HG02973 (cell line): Measurements from ENCODE around the gene ZBTB24.

Experiments used
- ATAC-seq: cut with Tn5 transposase; IDR thresholded peaks from one replicate; pipeline ENCODE4 v1.9.1; 2021; ENCODE audit warnings: moderate library complexity; ENCODE audit not compliant: unreplicated experiment

ZBTB24 gene

DNA sequence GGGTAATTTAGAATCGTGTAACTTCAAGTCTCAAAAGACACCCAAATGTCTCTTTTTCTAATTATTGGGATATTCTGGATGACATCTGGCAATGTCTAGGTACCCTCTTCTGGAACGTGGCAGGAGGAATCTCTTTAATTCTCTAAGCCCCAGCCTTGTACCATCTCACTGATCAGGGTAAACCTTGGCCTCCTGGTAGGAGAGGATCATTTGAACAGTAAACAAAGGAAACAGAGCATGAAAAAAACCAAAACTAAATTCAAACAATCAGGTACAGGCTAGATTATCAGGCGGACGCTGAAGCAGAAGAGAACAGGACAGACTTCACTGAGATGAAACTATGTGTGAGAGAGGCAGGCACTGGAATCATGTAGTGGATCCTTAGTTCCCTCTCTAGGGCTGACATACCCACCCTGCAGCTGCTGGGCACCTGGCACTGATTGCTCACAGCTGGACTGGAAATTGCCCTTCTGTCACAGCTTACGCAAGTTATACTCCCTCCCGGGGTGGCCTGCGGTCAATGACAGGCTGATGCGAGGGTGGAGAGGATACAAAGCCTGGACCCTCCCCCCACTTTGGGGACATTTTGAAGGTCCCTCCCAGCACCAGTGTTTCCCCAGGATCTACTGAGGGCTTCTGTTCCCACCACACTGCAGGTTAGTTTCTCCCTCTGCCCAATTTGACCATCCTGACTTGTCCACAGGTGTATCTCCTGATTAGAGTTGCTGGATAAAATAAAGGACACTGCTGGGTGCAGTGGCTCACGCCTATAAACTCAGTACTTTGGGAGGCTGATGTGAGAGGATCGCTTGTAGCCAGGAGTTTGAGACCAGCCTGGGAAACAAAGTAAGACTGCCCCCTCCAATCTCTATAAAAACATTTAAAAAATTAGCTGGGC is 20.6 kb upstream of the ZBTB24 start:
- no peak for ATAC-seq

DNA sequence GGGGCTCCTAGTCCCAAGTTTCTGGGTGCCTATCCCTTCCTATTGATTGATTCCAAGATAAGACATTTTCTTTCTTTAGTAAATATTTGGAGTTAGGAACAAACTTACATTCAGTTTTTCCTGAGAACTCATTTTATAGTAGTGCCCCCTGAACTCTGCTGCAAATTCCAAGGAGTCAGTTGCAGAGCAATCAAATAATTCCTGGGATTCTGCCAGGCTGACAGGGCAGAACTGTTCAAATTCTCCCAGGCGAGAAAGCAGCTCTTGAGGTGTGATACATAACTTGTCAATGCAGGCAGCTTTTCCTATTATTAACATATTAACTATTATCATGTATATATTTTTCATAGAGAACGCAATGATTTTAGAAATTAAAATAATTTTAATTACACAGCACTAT is 15.9 kb upstream of the ZBTB24 start:
- no peak for ATAC-seq

DNA sequence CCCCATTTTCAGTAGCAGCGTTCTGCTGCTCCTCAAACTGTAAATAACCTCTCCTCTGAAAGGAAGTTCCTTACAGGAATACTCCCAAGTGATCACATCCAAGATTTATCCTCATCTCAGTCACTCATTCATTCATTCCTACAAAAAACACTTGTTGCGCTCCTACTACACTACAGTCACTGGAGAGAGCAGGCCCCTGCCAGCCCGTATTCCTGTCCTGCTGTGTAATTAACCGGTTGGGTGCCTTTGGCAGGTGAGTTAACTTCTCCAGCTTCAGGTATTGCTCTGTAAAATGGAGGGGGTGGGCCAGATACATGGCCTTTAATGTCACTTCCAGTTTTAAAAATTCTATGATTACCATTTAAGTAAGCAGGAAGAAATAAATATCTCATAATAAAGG is 15.0 kb upstream of the ZBTB24 start:
- ATAC-seq: no peak

DNA sequence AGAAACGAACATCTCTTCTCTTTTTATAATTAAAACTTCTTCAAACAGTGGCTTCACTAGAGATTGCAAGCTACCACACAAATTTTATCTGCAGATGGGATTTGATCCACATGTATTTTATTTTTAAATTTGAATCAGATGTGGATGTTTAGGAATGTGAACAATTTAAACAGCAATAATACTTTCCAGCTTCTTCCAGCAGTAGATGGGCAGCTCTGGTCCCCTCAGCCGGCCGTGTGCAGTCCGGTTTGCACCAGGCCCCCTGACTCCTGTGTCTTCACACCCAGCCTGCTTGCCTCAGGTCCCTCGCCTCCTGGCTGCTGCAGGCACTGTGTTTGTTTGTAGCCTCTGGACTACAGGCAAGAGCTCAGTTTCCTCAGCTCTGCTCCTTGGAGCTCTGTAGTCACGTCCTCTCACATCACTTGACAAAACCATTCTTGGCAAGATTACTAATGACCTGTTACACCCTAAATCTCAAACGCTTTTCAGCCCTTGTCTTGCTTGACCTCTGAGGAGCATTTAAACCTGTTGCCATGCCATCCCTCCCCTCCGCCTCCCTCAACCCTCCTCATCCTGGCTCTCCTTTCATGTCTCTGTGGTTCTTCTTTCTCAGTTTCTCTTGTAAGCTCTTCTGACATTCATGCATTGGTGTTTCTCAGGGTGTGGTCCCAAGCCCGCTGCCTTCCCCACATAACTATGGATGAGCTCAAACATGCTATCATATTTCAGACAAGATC is 13.2 kb upstream of the ZBTB24 start:
- no peak for ATAC-seq

DNA sequence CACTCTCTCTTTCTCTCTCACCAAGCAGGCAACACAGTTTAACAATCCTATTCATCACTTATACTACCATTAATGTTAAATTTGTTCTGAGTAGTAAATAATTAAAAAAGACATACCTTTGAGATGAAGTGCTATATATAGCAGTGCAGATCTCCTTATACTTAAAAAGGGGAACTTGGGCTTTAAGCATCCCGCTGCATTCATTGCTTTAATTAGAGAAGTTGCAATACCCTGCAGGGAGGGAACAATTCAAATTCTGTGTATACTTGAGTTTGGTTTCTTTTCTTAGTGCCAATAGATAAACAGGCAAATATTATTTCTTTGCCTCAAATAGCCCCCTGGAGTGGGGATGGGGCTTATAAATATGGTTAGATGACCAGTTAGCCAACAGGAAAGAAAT is 10.8 kb upstream of the ZBTB24 start:
- no peak for ATAC-seq

DNA sequence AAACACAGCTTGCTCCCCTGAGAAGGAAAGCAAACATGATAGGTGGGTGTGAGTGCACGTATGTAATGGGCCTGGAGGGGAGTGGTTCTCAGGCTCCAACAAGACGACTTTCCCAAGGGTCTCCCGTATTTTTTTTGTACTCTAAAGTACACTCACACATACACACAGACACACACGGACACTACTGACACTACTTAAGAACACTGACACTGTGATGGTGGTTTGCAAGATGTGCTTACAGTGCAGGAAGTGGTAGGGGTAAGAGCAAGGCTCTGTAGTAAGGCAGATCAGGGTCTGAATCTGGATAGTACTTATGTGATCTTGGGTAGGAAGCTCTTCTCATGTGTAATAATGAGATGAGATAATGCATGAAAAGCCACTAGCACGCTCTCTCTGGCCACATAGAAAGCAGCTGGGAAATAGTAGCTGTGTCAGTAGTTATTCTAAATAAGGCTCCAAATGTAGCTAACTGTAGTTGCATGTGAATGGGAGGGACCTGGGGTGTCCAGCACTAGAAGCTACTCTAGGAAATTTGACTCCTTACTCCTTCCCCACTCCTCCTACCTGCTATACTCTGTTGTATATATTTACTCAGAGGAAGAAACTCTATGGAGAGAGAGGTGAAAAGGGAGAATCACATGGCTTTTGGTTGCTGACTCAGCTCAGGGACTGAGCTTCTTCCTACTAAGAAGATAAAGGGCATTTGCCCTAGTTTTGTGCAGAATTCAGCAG is 8.4 kb upstream of the ZBTB24 start:
- no peak for ATAC-seq

DNA sequence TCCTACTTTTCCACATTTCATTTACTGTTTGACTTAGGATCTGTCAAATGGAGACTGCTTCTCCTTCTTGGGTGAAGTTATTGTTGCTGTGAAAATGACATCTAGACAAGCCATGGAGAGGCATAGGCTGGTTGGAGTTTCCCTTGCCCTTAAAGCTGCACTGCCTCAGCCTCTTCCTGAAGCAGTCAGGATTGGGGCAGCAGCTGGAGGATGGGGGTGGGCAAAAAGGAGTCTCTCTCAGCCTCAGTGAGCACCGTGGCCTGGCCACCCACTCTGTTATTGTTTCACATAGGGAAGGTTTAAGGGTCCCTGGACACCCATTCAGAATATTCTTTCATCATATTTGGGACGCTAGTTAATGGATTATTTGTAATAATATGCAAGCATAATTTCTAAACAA is 7.7 kb upstream of the ZBTB24 start:
- no peak for ATAC-seq

DNA sequence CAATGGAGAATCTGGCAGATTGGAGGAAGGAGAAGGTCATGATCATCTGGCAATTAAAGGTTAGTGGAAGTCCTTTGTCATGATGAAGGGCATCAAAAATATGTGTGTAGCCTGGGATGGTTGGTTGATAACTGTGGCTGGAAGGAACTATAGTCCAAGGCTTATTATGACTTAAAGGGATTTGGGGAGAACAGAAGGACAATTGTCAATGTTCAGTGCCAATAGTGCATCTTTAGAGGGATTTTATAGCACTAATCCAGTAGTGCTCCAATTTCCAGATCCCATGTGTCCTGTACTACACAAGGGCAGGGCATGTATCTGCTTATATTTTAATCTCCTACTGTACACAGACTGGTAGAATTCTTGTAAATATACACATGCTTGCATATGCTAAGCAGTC is 5.0 kb upstream of the ZBTB24 start:
- ATAC-seq: no peak

DNA sequence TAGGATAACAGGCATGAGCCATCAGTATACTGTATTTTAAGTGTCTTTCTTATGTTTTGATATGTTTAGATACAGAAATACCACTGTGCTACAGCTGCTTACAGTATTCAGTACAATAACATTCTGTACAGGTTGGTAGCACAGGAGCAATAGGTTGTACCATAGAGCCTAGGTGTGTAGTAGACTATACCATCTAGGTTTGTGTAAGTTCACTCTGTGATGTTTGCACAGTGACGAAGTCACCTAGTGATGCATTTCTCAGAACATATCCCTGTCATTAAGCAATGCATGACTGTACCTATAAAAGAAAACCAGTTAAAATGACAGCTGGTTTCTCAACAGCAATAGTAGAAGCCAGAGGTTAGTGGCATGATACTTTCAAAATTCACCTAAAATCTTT is 3.0 kb upstream of the ZBTB24 start:
- no peak for ATAC-seq

DNA sequence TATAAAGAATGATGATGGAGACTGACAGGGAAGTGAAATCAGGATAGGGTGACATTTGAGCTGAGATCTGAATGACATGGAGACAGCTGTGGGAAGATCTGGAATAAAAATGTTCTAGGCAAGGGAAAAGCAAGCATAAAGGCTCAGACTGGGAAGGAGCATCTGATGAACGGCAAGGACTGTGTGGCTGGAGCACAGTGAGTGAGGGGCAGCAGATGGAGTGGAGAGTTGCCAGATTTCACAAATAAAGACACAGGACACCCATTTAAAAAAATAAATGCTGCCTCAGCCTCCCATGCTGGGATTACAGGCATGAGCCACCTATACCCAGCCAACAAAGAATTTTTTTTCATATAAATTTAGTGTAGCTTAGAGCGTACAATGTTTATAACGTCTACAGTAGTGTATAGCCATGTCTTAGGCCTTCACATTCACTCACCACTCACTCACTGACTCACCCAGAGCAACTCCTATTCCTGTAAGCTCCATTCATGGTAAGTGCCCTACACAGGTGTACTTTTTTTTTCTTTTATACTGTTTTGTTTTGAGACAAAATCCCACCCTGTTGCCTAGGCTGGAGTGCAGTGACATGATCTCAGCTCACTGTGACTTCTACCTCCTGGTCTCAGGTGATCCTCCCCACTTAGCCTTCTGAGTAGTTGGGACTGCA is 2.4 kb upstream of the ZBTB24 start:
- no peak for ATAC-seq

DNA sequence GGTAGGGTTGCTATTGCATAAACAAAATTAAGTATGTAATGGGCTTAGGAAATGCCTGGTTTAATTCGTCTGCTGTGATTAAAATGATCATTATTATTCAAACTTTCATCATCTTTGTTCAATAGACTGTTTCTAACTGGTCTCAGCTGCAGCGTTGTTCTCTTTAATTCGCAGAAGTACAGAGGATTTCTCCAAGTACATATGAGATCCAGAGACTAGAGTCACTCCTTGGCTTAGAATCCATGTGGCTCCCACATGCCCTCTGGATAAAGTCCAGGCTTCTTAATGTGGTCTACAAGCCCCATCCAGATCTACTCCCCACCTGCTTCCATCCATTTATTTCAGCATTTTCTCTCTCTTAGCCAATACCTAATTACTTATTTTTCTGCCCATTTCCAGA is 1.1 kb upstream of the ZBTB24 start:
- no peak for ATAC-seq

DNA sequence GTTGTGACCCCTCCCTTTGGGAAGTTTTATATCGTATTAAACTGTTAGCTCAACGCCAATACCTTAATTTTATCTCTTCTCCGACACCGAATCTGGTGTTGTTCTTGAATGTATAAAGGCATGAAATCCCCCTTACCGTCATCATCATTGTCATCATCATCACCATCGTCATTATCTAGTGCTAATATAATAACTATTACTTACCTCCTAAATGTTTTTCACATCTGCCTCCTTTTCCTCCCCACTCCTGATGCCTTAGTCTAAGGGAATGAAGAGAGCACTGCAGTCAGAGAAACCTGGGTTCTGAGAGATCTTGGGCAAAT is 677 bp upstream of the ZBTB24 start:
- no peak for ATAC-seq

DNA sequence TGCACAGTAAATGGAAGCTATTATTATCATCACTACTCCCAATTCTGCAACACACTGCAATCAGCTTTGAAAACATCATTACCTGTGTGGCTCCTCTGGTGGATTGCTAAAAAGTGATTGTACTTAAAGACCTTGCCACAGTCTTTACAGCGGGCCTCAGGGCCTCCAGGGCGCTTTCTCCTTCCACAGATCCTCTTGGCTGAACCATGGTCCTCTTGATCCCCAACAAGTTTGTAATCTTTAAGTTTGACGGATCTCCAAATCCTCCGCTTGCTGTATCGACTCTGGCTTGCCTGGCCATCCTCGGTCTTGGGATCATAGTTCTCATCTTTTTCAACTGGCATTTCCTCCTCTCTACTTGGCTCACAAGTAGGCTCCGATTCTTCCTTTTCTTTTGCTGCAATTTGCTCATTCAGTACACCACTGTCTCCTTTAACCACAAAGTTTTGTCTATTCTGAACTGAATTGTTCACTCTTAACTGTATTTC is 2.0 kb downstream of the ZBTB24 start:
- no peak for ATAC-seq

DNA sequence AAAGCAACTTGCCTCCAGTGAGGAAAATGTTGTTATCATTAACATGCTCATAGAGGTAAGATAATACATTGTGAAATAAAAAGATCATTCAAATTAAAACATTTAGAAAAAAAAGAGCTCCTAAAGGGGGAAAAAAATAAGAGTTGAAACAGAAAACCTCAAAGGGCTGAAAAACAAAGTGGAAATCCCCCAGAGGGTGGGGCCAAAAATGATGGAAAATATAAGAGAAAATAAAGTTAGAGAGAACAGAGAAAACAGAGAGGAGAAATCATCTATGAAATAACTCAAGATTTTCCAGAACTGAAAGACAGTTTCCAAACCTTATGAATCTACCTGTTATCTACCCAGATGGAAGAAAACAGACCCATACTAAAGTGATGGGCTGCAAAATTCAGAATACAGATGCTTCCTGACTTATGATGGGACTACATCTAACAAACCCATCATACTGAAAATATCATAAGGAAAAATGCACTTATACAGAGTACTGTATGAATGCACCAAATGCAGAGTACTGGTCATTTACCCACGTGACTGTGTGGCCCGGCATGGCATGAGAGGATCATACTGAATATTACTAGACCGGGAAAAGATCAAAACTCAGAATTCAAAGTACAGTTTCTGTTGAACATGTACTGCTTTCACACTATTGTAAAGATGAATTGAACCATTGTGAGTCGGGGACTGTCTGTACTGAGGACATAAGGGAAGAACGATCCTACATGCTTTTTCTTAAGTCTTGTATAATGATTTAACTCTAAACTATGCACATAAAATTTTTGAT is 4.0 kb downstream of the ZBTB24 start:
- no peak for ATAC-seq

DNA sequence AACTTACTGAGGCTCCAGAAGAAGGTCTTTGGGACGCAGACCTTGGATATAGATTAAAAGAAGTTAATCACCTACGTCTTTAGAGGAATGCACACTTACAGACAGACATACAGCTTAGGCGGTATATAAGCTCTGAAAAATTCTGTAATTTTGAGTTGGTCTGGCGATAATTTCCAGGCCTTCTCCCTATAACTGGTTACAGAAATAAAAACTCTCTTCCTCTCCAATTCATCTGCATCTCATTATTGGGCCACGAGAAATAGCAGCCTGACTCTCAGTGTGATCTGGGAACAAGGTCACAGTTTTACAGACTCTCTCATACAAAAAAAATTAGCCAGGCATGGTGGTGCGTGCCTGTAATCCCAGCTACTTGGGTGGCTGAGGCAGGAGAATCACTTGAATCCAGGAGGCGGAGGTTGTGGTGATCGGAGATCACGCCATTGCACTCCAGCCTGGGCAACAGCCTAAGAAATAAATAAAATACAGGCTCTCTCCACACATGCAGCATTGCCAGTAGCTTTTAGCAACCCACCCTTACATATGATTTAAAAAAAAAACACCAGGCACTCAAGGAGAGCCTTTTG is 4.7 kb downstream of the ZBTB24 start:
- no peak for ATAC-seq

DNA sequence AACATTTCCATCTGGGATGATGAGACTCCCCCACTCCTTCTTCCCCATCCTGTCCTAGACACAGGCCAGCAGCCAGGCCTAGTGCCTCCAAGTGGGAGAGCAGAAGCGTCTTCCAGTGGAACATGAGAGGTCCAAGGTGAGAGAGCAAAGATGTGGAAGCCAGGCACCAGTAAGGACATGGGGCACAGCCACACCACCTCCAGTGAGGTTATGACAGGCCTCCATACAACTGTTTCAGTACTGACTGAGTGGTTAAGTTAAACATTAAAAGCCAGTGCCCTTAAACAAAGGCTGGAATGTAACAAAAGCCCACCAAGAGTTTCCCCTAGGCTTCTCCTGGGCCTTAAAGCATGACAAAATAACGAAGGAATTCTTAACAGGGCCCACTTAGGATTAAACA is 5.3 kb downstream of the ZBTB24 start:
- ATAC-seq: no peak

DNA sequence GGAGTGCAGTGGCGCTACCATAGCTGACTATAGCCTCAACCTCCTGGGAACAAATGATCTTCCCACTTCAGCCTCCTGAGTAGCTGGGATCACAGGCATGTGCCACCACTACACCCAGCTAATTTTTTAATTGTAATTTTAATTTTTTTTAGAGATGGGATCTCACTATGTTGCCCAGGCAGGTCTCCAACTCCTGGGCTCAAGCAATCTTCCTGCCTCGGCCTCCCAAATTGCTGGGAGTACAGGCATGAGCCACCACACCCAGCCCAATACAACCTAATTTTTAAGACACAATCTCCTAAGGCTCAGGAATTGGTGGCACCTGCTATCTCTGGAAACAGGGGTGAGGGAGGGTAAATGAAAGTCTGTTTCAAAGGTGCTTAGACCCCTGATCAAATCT is 5.8 kb downstream of the ZBTB24 start:
- ATAC-seq: no peak

DNA sequence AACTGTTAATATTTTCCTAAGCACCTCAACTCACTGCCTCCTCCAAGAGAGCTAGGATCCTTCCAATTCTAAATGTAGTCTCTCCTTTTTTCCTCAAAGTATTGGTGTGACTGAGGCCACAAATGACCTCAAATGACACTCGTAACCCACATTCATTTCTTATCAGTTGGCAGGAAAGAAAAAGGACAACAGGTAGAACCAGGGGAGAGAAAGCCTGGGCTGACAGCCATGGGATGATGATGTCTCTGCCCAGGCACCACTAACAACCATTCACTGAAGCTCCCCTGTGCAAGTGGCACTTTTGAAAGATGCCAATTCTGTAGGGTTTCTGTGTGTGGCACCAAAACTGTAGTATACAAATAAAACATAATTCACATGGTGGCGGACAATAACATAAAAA is 7.4 kb downstream of the ZBTB24 start:
- ATAC-seq: no peak

DNA sequence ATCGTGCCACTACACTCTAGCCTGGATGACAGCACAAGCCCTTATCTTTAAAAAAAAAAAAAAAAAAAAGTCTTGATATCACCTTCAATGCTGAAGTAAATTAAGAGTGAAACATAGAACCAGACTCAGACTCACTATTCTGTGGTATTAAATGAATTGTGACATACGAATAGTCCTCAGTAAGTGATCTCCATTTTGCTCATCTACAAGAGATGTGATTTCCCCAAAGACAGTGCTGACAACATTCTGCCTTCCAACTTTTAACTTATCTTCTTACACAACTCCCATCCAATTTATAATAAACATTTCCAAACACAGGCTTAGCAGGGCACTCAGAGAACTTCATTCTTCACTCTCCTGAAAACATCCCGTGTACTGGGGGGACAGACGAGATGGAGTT is 8.0 kb downstream of the ZBTB24 start:
- no peak for ATAC-seq

DNA sequence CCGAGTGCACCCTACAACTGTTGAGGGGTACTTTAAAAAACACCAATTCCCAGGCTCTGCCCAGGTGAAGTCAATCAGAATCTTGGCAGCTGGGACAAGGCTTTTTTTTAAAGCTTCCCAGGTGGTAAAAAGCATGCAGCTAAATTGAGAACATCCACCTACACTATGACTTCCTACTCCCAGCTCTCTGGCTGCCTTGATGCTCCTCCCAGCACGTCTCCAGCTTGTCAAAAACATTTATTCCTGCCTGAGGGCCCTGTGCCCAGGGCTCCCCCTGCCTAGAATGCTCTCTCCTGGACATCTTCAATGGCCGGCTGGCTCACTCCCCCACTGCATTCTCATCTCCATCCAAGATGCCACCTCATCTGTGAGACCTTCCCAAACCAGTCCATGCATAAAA is 9.9 kb downstream of the ZBTB24 start:
- ATAC-seq: no peak
